Measurements from ENCODE around the gene BEND2.

BEND2 gene

DNA sequence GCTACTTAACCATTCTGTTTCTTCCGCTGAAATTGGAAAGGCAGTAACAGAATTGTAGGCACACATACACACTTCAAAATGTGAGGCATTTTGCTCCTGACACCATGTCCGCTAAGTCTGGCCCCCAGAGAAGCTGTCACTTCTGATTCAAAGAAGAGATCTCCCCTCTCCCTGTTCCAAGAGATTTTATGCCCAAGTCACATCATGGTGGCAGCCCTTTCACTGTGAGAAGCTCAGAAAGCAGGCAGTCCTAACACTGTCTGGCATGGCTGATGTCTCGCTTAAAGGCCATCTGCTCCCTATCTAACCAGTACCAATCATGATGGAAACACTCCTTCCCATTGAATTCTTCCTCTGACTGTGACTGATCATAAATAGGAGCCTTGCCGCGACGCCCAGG, 83.9 kb downstream of the BEND2 start:
- Mint-ChIP-seq H3K27me3 (ENCODE audit: low read depth) (peaks cover 7% of the 10 kb centered on the region), H3K4me3 (no peak overlapping the region), H3K27ac (no peak overlapping the region), H3K4me1 (no peaks in the 10 kb centered on the region), H3K36me3 (ENCODE audit: low read depth) (no peaks in the 10 kb centered on the region), H3K9me3 (peaks cover 8% of the 10 kb centered on the region)
- TF ChIP-seq, protein P1, sequence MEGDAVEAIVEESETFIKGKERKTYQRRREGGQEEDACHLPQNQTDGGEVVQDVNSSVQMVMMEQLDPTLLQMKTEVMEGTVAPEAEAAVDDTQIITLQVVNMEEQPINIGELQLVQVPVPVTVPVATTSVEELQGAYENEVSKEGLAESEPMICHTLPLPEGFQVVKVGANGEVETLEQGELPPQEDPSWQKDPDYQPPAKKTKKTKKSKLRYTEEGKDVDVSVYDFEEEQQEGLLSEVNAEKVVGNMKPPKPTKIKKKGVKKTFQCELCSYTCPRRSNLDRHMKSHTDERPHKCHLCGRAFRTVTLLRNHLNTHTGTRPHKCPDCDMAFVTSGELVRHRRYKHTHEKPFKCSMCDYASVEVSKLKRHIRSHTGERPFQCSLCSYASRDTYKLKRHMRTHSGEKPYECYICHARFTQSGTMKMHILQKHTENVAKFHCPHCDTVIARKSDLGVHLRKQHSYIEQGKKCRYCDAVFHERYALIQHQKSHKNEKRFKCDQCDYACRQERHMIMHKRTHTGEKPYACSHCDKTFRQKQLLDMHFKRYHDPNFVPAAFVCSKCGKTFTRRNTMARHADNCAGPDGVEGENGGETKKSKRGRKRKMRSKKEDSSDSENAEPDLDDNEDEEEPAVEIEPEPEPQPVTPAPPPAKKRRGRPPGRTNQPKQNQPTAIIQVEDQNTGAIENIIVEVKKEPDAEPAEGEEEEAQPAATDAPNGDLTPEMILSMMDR (IDR thresholded peaks at IDR 0.05; ENCODE audit: unreplicated experiment in 3 of 3), result no peak

DNA sequence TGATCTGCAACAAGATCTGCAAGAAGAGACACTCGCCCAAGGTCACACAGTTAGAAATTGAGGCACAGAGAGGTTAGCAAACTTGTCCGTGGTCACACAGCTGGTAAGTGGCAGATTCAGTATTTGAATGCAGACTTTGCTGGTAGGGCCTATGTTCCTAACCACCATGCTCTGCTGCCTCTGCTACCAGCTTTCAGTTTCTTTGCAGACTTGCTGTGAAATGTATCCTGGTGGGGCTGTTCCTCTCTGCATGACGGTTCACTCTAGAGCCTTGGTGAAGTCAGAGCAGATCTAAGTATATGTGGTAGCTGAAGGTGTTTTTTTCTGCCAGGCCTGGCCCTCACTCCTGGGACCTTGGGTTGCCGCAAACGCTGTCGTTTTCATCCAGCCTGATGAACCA, 87.1 kb downstream of the BEND2 start:
- no peak overlapping the region for H3K4me3 Mint-ChIP-seq

DNA sequence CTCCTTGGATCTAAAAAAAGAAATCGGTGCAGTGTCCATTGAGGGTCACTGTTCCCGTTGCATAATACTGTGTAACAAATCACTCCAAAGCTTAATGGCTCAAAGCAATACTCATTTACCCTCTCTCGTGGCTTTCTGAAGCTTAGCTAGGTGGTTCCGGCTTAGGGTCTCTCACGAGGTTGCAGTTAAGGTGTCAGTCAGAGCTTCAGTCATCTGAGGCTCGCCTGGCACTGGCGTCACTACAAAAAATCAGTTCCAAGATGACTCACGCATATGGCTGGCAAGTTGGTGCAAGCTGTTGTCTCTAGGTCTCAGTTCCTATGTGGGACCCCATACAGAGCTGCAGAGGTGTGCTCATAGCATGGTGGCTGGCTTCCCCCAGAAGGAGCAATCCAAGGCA, 91.0 kb downstream of the BEND2 start:
- Mint-ChIP-seq H3K36me3 (ENCODE audit: low read depth) (no peaks in the 10 kb centered on the region), H3K4me3 (no peak overlapping the region), H3K27me3 (ENCODE audit: low read depth) (peaks cover 3% of the 10 kb centered on the region), H3K27ac (no peak overlapping the region), H3K4me1 (no peaks in the 10 kb centered on the region), H3K9me3 (peaks cover 2% of the 10 kb centered on the region)
- TF ChIP-seq, protein P1 (IDR thresholded peaks at IDR 0.05; ENCODE audit: unreplicated experiment in 3 of 3), result no peak

More for the DNA sequence above, 87.1 kb downstream of the BEND2 start:
- Mint-ChIP-seq H3K27ac (no peak overlapping the region), H3K36me3 (ENCODE audit: low read depth) (no peaks in the 10 kb centered on the region), H3K9me3 (peaks cover 8% of the 10 kb centered on the region), H3K4me1 (no peaks in the 10 kb centered on the region), H3K27me3 (ENCODE audit: low read depth) (peaks cover 3% of the 10 kb centered on the region)
- TF ChIP-seq, protein P1 (IDR thresholded peaks at IDR 0.05; ENCODE audit: unreplicated experiment in 3 of 3), result no peak

DNA sequence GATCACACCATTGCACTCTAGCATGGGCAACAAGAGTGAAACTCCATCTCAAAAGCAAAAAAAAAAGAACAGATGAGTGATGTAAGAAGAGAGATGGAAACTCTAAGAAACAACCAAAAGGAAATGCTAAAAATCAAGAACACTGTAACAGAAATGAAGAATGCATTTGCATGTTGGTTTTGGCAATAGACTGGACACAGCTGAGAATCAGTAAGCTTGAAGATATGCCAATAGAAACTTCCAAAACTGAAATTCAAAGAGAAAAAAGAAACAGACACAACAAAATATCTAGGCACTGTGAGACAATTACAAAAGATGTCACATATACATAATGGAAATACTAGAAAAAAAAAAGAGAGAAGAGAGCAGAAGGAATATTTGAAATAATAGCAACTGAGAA, 93.7 kb downstream of the BEND2 start:
- Mint-ChIP-seq H3K4me1 (no peaks in the 10 kb centered on the region), H3K27ac (no peak overlapping the region), H3K9me3 (peaks cover 4% of the 10 kb centered on the region), H3K4me3 (no peak overlapping the region), H3K27me3 (ENCODE audit: low read depth) (peaks cover 3% of the 10 kb centered on the region), H3K36me3 (ENCODE audit: low read depth) (no peaks in the 10 kb centered on the region)
- TF ChIP-seq, protein P1 (IDR thresholded peaks at IDR 0.05; ENCODE audit: unreplicated experiment in 3 of 3), result no peak

DNA sequence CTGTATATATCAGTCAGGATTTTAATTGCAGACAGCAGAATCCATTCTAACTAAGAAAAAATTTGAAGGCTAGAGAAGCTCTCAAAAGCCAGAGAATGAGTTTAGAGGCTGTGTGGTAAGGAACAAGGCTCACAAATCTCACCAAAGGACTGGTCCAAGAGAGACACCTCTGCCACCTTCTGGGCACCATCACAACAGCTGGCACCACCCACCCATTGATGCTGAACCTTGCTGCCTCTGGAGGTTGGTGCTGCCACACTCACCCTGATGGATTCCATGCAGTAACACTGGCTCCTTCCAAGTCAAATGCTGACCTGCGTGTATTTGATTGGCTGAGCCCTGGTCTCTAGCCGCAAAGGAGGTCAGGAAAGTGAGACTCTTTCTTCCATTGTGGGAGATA, 100.8 kb downstream of the BEND2 start:
- Mint-ChIP-seq H3K4me3 (no peak overlapping the region), H3K4me1 (no peaks in the 10 kb centered on the region), H3K27me3 (ENCODE audit: low read depth) (peaks cover 4% of the 10 kb centered on the region), H3K9me3 (peaks cover 21% of the 10 kb centered on the region), H3K27ac (no peak overlapping the region), H3K36me3 (ENCODE audit: low read depth) (no peaks in the 10 kb centered on the region)
- TF ChIP-seq, protein P1 (IDR thresholded peaks at IDR 0.05; ENCODE audit: unreplicated experiment in 3 of 3), result no peak

Measured in nephron (organoid).